Neural crest cell (in vitro differentiated cells): ENCODE data around the gene GVQW3. TPM values are rescaled to one million over a fixed set of nuclear protein-coding genes. Genes with fewer than 3 reads are reported as not detected.
"Not testable (repeated sequence)": the region's sequence is repeated elsewhere in the genome, so short reads cannot be mapped to it uniquely, and the experiment has no call there.

Experiments used
- DNase-seq: peaks from one replicate; pipeline ENCODE4 v3.0.0; 2021; ENCODE audit warnings: low read depth, mixed read lengths, low spot score
- H3K27ac Mint-ChIP-seq: one replicate; pipeline ENCODE4 v1.8.0; 2021; ENCODE audit warnings: mild to moderate bottlenecking, mixed read lengths; ENCODE audit not compliant: unreplicated experiment
- H3K27me3 Mint-ChIP-seq: 2 replicates; pipeline ENCODE4 v1.8.0; 2021; ENCODE audit warnings: low read depth, mild to moderate bottlenecking, mixed read lengths
- H3K36me3 Mint-ChIP-seq: 2 replicates; pipeline ENCODE4 v1.8.0; 2021; ENCODE audit warnings: low read depth, mild to moderate bottlenecking, mixed read lengths
- H3K4me1 Mint-ChIP-seq: 2 replicates; pipeline ENCODE4 v1.8.0; 2021; ENCODE audit warnings: mixed read lengths
- H3K4me3 Mint-ChIP-seq: one replicate; pipeline ENCODE4 v1.8.0; 2021; ENCODE audit warnings: mild to moderate bottlenecking, mixed read lengths
- H3K9me3 Mint-ChIP-seq: 2 replicates; pipeline ENCODE4 v1.8.0; 2021; ENCODE audit warnings: mixed read lengths
- CTCF ChIP-seq: fragments of 200-600 bp; sonication (generic); conservative IDR thresholded peaks from 2 replicates; pipeline ENCODE4 v1.5.0; 2021; ENCODE audit warnings: antibody characterized with exemption, mild to moderate bottlenecking
- total RNA-seq: library from RNA; stranded (reverse); gene quantifications from 2 replicates; pipeline ENCODE4 v1.2.1, GENCODE V29; 2021

The GVQW3 gene
- total RNA-seq, 1 donor from 2014 or later = 13.8 TPM

GRCh38 chr11:76392870-76393269, 11.7 kb downstream of the GVQW3 start:
- Mint-ChIP-seq H3K27ac (no peak overlapping the region), H3K27me3 (no peaks in the 10 kb centered on the region), H3K4me3 (no peak overlapping the region), H3K9me3 (no peaks in the 10 kb centered on the region), H3K36me3 (no peaks in the 10 kb centered on the region), H3K4me1 (no peaks in the 10 kb centered on the region)
- TF ChIP-seq CTCF = no peak
- no peak for DNase-seq

GRCh38 chr11:76394411-76394810, 13.3 kb downstream of the GVQW3 start:
- H3K4me3 Mint-ChIP-seq = no peak overlapping the region

GRCh38 chr11:76395296-76395695, 14.2 kb downstream of the GVQW3 start:
- DNase-seq = no peak
- no peak overlapping the region for H3K4me3 Mint-ChIP-seq
- no peak overlapping the region for H3K27ac Mint-ChIP-seq
- TF ChIP-seq CTCF = no peak
- no peaks in the 10 kb centered on the region for H3K27me3 Mint-ChIP-seq
- H3K36me3 Mint-ChIP-seq = no peaks in the 10 kb centered on the region
- H3K4me1 Mint-ChIP-seq = peaks cover 5% of the 10 kb centered on the region
- no peaks in the 10 kb centered on the region for H3K9me3 Mint-ChIP-seq

More at GRCh38 chr11:76394411-76394810, 13.3 kb downstream of the GVQW3 start:
- TF ChIP-seq CTCF = no peak
- no peak for DNase-seq
- Mint-ChIP-seq H3K9me3 (no peaks in the 10 kb centered on the region), H3K36me3 (no peaks in the 10 kb centered on the region), H3K27me3 (no peaks in the 10 kb centered on the region), H3K27ac (no peak overlapping the region), H3K4me1 (peaks cover 2% of the 10 kb centered on the region)

- no peaks in the 10 kb centered on the region for H3K36me3 Mint-ChIP-seq
- no peak overlapping the region for H3K27ac Mint-ChIP-seq
- H3K9me3 Mint-ChIP-seq = no peaks in the 10 kb centered on the region
- peaks cover 5% of the 10 kb centered on the region for H3K4me1 Mint-ChIP-seq
- DNase-seq = no peak
- H3K4me3 Mint-ChIP-seq = no peak overlapping the region
- no peak for TF ChIP-seq CTCF
- H3K27me3 Mint-ChIP-seq = no peaks in the 10 kb centered on the region
Observed at GRCh38 chr11:76397383-76397782, 16.3 kb downstream of the GVQW3 start.

- H3K9me3 Mint-ChIP-seq = no peaks in the 10 kb centered on the region
- H3K36me3 Mint-ChIP-seq = no peaks in the 10 kb centered on the region
- no peaks in the 10 kb centered on the region for H3K27me3 Mint-ChIP-seq
- peaks cover 5% of the 10 kb centered on the region for H3K4me1 Mint-ChIP-seq
- DNase-seq = no peak
- H3K27ac Mint-ChIP-seq = no peak overlapping the region
- no peak overlapping the region for H3K4me3 Mint-ChIP-seq
- no peak for TF ChIP-seq CTCF
Observed at GRCh38 chr11:76400967-76401366, 19.8 kb downstream of the GVQW3 start.

- not testable (repeated sequence) for H3K27ac Mint-ChIP-seq, H3K36me3 Mint-ChIP-seq, DNase-seq, H3K4me1 Mint-ChIP-seq, H3K9me3 Mint-ChIP-seq, H3K27me3 Mint-ChIP-seq, H3K4me3 Mint-ChIP-seq
Observed at GRCh38 chr11:76401484-76401883, 20.4 kb downstream of the GVQW3 start.
